K562 (cell line): ENCODE results near the gene DTNBP1. TPM values are rescaled to one million over a fixed set of nuclear protein-coding genes. Genes with fewer than 3 reads are reported as not detected.

ENCODE experiments used
- BCOR ChIP-seq: fragments of 450-650 bp; IDR thresholded peaks from 2 replicates; pipeline ENCODE4 v1.6.1; 2016
- CBFA2T2 ChIP-seq: fragments of 450-650 bp; conservative IDR thresholded peaks from 2 replicates; pipeline ENCODE4 v1.6.1; 2017; ENCODE audit warnings: mild to moderate bottlenecking
- GABPB1 ChIP-seq: sonication (generic); formaldehyde crosslinking; IDR thresholded peaks from 2 replicates; pipeline ENCODE4 v1.8.0; 2022; ENCODE audit warnings: mild to moderate bottlenecking, missing genetic modification reagents
- GATA2 ChIP-seq: sonication (generic); formaldehyde crosslinking; IDR thresholded peaks from 2 replicates; pipeline ENCODE4 v1.4.0; 2020; ENCODE audit warnings: mild to moderate bottlenecking, missing genetic modification reagents
- PYGO2 ChIP-seq: fragments of 450-650 bp; IDR thresholded peaks from 2 replicates; pipeline ENCODE4 v1.6.1; 2016; ENCODE audit warnings: mild to moderate bottlenecking, missing genetic modification characterization, moderate library complexity, missing compliant biosample characterization
- RBBP5 ChIP-seq: fragments of 200-600 bp; sonication (generic); IDR thresholded peaks from 2 replicates; pipeline ENCODE4 v1.6.1; 2012; ENCODE audit warnings: borderline replicate concordance, mild to moderate bottlenecking, low read length, control low read depth, inconsistent platforms; ENCODE audit not compliant: insufficient read depth, poor library complexity, severe bottlenecking
- RBM25 ChIP-seq: fragments of 200-400 bp; formaldehyde crosslinking; IDR thresholded peaks from 2 replicates; pipeline ENCODE4 v1.6.1; 2018; ENCODE audit warnings: low read length, low read depth, moderate library complexity; ENCODE audit not compliant: severe bottlenecking
- RBM39 ChIP-seq: fragments of 200-400 bp; formaldehyde crosslinking; optimal IDR thresholded peaks from 2 replicates; pipeline ENCODE3; 2018; ENCODE audit warnings: low read depth, low read length
- RCOR1 ChIP-seq, 2 experiments: IDR thresholded peaks; 2 replicates each; pipeline ENCODE4 v1.6.1; 2012; ENCODE audit warnings: low read depth in 2 of 2, low read length in 2 of 2, borderline replicate concordance in 1 of 2, improper control_type of control experiment in 1 of 2
- SMAD3 ChIP-seq: fragments of 450-650 bp; formaldehyde crosslinking; conservative IDR thresholded peaks from 2 replicates; pipeline ENCODE4 v1.4.0; 2020; ENCODE audit warnings: mild to moderate bottlenecking
- TCF7 ChIP-seq: sonication (generic); IDR thresholded peaks from 2 replicates; pipeline ENCODE4 v1.6.1; 2016; ENCODE audit warnings: antibody characterized with exemption, borderline replicate concordance
- XRCC4 ChIP-seq: IDR thresholded peaks from one replicate; pipeline ENCODE4 v1.6.1; 2011; ENCODE audit not compliant: insufficient read depth, insufficient read length; ENCODE audit errors: extremely low read depth
- ZFX ChIP-seq: sonication (generic); formaldehyde crosslinking; IDR thresholded peaks from 2 replicates; pipeline ENCODE4 v1.8.0; 2022; ENCODE audit warnings: mild to moderate bottlenecking, missing genetic modification reagents, moderate library complexity
- ZNF12 ChIP-seq: sonication (generic); formaldehyde crosslinking; IDR thresholded peaks from 2 replicates; pipeline ENCODE4 v1.4.0; 2020; ENCODE audit warnings: mild to moderate bottlenecking, missing genetic modification reagents
- ZNF398 ChIP-seq: fragments of 250-450 bp; sonication (Bioruptor Pico); IDR thresholded peaks from 2 replicates; pipeline ENCODE4 v1.8.0; 2021; ENCODE audit warnings: moderate library complexity, mild to moderate bottlenecking, inconsistent platforms
- ZNF583 ChIP-seq: fragments of 250-450 bp; sonication (Bioruptor Pico); IDR thresholded peaks from 2 replicates; pipeline ENCODE4 v1.4.0; 2020
- ZNF79 ChIP-seq: fragments of 250-450 bp; sonication (Bioruptor Pico); IDR thresholded peaks from 2 replicates; pipeline ENCODE4 v1.4.0; 2020; ENCODE audit warnings: low read depth, mild to moderate bottlenecking, moderate library complexity
- polyA plus RNA-seq, 8 experiments: library from polyadenylated mRNA; depleted of rRNA in 4 of 8; stranded (reverse) in 5 of 8; unstranded in 3 of 8; fragments of >200 nt; fragmentation: Nextera tagmentation in 2 of 8; fragmentation: Illumina TruSeq in 1 of 8; extraction: Ambion mirVana in 2 of 8; extraction: Trizol in 1 of 8; gene quantifications; 2 replicates each; pipeline versions ENCODE4 v1.2.1 to v1.2.3, GENCODE V29; 2011 to 2014; ENCODE audit warnings: inconsistent platforms in 1 of 8, missing spikeins in 1 of 8
- total RNA-seq, 7 experiments: library from RNA; depleted of rRNA in 6 of 7; stranded (reverse); fragments of >200 nt in 6 of 7; fragmentation: Illumina TruSeq in 2 of 7; extraction: Trizol in 2 of 7; gene quantifications; 2 replicates each; pipeline versions ENCODE4 v1.2.1 to v1.2.3, GENCODE V29; 2011 to 2021; ENCODE audit warnings: low replicate concordance in 1 of 7
- TF ChIP-seq, protein P1 (sequence below), 2 experiments: fragments of 450-650 bp in 1 of 2; sonication (generic) in 1 of 2; formaldehyde crosslinking in 1 of 2; IDR thresholded peaks in 1 of 2; conservative IDR thresholded peaks in 1 of 2; 2 replicates each; pipeline versions ENCODE4 v1.6.1 to v1.8.1; 2016 to 2023; ENCODE audit warnings: mild to moderate bottlenecking in 2 of 2, moderate library complexity in 2 of 2, inconsistent platforms in 1 of 2, missing genetic modification reagents in 1 of 2

The DTNBP1 gene
- total and polyA plus RNA-seq, 9 of the 15 experiments (the other 6 are each of a cell fraction or from before 2014, with no cell fraction given), result 16.7 to 54.5 (median 21.4) TPM

GRCh38 chr6:15621203-15622044, 41.4 kb downstream of the DTNBP1 start (continued):
- TF ChIP-seq, protein P1, sequence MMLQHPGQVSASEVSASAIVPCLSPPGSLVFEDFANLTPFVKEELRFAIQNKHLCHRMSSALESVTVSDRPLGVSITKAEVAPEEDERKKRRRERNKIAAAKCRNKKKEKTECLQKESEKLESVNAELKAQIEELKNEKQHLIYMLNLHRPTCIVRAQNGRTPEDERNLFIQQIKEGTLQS (IDR thresholded peaks at IDR 0.05), result peak; percentile 12; the same call in 1 of the 2 replicates
- TF ChIP-seq, protein P1 (CRISPR knock-in tag; conservative IDR thresholded peaks at IDR 0.05), result no peak
- TF ChIP-seq ZFX, result peak; percentile 50; the same call in 1 of the 2 replicates
- TF ChIP-seq ZNF398, result no peak
- no peak for TF ChIP-seq XRCC4
- peak; percentile 46 for TF ChIP-seq RBBP5
- TF ChIP-seq ZNF79, result no peak
- peak; percentile 6; the same call in 1 of the 2 replicates for TF ChIP-seq SMAD3 (CRISPR knock-in tag)
- no peak for TF ChIP-seq PYGO2 (tag)
- TF ChIP-seq TCF7, result no peak
- no peak for TF ChIP-seq CBFA2T2
- TF ChIP-seq RBM39, result no peak
- TF ChIP-seq GATA2 (CRISPR knock-in tag), result peak; percentile 99
- TF ChIP-seq BCOR, result peak; percentile 79
- no peak for TF ChIP-seq RBM25
- no peak for TF ChIP-seq ZNF583
- TF ChIP-seq ZNF12, result peak; percentile 84
- TF ChIP-seq RCOR1 (IDR thresholded peaks at IDR 0.05; ENCODE audit: borderline replicate concordance in 1 of 2, low read depth in 2 of 2, low read length in 2 of 2), result peak in 1 of 2 experiments; percentile 86; a peak in 2 of 4 replicates
- peak; percentile 43; the same call in 1 of the 2 replicates for TF ChIP-seq GABPB1 (CRISPR knock-in tag)
